Left cardiac atrium (tissue), 4 donors: ENCODE measurements around the gene SLC12A3. TPM values are rescaled to one million over a fixed set of nuclear protein-coding genes. Genes with fewer than 3 reads are reported as not detected.
"Not testable (repeated sequence)": the region's sequence is repeated elsewhere in the genome, so short reads cannot be mapped to it uniquely, and the experiment has no call there.

Experiments
- ATAC-seq, 2 donors: fragments of 200-7000 bp; cut with Tn5 transposase; one replicate each; pipeline ENCODE4 v1.9.1; 2020; ENCODE audit warnings: mild to moderate bottlenecking in 2 of 2, moderate library complexity in 2 of 2
- DNase-seq: peaks from one replicate; pipeline ENCODE4 v3.0.0-alpha.2; 2020
- intact Hi-C, 2 donors: fragments of 100-400 bp; cut with DNase I; formaldehyde crosslinking; loops; one replicate each; pipeline versions ENCODE4 v1.14.1 to v1.15.1; 2022 to 2023
- total RNA-seq, 2 donors: library from RNA; stranded (reverse); fragmentation: NEBNext Ultra II Directional; extraction: Animal tissue kit (Norgen Biotek cat#: 25700); gene quantifications; one replicate each; pipeline ENCODE4 v1.2.1, GENCODE V29; 2021
- donor health status: DM: no; HTN: yes; CAD: no.
- donor health status: DM: no; HTN: yes; CAD: no; lungs with severe emphysema.
- donor health status: DM: yes; HTN: yes; CAD: no.
- donor health status: Dilated cardiomyopathy.

Gene SLC12A3
- total RNA-seq, 2 donors from 2014 or later, result not detected

DNA sequence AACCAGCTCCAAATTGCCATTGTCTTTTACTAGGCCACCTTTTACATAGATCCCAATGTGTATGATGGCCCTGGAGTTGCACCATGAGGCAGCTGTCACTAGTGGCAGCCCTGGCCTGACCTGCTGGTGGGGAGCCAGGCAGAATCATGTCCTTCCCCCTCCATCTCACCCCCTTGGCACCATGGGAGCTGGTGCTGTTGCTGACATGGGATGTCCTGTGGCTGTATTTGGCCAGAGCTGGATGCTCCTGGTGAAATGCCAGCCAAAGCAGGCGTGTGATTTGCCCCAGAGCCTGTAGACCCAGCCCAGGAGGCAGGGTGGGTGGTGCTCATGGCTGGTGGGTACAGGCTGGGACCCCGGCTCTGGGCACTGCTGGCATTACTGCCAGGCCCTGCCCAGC lies 18.6 kb downstream of the SLC12A3 start:
- DNase-seq (no peak), ATAC-seq (no peak)
- intact Hi-C loops, result no loop called here

DNA sequence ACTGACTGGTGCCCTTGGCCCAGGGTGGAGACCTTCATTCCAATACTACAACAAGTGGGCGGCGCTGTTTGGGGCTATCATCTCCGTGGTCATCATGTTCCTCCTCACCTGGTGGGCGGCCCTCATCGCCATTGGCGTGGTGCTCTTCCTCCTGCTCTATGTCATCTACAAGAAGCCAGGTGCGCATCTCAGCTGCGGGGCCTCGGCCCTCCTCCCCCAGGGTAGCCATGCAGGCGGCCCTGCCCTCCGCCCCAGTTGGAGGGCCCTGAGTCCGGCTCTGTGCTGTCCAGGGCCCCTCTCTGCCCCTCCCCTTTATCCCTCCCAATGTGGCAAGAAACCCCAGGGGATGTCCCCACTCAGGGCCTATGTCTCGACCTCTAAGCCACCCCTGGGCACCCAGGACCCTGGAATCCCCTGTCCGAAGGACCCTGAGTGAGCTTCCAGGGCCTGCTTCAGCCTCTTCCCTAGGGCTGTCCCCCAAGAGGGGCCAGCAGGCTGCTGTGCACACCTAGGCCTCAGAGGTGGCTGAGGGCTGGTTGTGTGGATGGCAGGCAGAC lies 19.1 kb downstream of the SLC12A3 start:
- intact Hi-C loops, result no loop called here
- DNase-seq, result no peak
- no peak for ATAC-seq

GRCh38 chr16:56884929-56885328 lies 19.9 kb downstream of the SLC12A3 start:
- DNase-seq, intact Hi-C loops, ATAC-seq: not testable (repeated sequence)

DNA sequence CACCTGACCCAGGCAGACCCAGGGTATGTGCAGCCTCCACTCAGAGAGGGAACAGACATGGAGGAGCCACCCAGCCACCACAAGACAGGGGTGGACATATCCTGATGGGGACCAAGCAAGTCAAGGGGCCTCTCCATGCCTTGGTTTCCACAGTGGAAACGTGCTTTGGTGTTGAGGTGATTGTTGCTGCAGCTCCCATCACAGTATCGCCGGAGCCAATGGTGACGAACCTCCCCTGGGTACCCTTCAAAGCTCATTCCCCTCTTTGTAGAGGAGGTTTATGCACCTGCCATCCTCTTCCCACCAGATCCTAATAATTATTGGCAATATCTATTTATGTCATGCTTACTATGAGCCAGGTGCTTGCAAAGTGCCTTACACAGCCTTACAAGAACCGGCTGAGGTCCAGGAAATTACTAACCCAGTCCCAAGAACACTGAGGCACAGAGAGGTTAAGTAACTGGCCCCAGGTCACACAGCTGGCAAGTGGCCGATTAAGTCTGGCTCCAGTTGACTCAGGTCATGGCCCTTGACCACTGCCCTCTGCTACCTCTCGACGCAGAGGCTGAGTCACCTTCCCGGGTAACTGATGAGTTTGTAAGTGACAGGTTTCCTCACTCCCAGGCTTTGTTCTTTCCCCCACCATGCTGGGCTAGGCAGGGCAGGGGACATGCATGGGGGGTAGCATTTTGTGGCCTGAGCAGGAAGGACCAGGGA lies 20.6 kb downstream of the SLC12A3 start:
- intact Hi-C loops, result no loop called here
- no peak for DNase-seq
- ATAC-seq, result no peak

DNA sequence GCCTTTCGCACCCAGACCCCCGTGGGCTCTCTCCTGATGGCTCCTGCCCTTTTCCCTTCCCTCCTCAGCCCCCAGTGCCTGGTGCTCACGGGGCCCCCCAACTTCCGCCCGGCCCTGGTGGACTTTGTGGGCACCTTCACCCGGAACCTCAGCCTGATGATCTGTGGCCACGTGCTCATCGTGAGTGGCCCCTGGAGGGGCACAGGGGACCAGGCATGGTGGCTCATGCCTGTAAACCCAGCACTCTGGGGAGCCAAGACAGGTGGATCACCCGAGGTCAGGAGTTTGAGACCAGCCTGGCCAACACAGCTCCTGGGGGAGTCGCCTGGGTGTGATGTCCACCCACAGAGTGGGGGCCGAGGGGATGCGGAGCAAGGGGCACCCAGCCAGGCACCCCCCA lies 21.3 kb downstream of the SLC12A3 start:
- DNase-seq (no peak), ATAC-seq (no peak)
- intact Hi-C loops, result no loop called here

DNA sequence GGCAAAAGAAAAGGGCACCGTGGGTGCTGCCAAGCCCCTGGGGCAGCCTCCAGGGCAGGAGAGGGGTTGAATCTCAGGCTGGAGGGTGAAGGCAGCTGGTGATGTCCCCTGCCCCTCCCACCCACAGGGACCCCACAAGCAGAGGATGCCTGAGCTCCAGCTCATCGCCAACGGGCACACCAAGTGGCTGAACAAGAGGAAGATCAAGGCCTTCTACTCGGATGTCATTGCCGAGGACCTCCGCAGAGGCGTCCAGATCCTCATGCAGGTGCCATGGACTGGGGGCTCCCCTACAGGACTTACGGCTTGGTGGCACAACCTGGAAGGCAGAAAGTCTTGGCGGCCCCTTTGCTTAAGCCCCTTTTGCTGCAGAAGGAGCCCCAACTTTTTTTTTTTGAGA lies 21.8 kb downstream of the SLC12A3 start:
- intact Hi-C loops, result no loop called here
- ATAC-seq, result no peak
- no peak for DNase-seq

GRCh38 chr16:56888806-56889205 lies 23.8 kb downstream of the SLC12A3 start:
- no peak for ATAC-seq
- DNase-seq, result no peak
- intact Hi-C loops, result no loop called here

GRCh38 chr16:56889206-56889605 lies 24.2 kb downstream of the SLC12A3 start:
- ATAC-seq (no peak), DNase-seq (no peak)
- intact Hi-C loops, result no loop called here

DNA sequence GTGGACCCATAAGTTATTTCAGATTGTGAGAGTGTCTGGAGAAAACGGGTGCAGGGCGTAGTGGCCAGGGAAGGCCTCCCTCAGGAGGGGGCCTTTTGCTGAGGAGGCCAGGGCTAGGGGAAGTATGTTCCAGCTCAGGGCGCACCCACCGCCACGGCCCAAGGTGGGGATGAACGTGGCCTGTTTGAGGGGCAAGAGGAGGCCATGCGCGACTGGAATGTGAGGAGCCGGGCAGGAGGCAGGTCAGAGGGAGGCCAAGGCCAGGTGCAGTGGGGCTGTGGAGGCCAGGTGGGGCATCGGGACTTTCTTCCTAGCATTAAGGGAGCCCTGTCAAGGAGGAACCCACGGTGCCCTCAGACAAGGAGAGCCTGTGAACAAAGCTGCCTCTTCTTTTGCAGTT lies 26.7 kb downstream of the SLC12A3 start:
- ATAC-seq, result no peak

GRCh38 chr16:56892705-56893104 lies 27.7 kb downstream of the SLC12A3 start:
- ATAC-seq (no peak), DNase-seq (no peak)
- intact Hi-C loops, result no loop called here

More for the DNA sequence above, 26.7 kb downstream of the SLC12A3 start:
- DNase-seq, result no peak
- intact Hi-C loops, result no loop called here

DNA sequence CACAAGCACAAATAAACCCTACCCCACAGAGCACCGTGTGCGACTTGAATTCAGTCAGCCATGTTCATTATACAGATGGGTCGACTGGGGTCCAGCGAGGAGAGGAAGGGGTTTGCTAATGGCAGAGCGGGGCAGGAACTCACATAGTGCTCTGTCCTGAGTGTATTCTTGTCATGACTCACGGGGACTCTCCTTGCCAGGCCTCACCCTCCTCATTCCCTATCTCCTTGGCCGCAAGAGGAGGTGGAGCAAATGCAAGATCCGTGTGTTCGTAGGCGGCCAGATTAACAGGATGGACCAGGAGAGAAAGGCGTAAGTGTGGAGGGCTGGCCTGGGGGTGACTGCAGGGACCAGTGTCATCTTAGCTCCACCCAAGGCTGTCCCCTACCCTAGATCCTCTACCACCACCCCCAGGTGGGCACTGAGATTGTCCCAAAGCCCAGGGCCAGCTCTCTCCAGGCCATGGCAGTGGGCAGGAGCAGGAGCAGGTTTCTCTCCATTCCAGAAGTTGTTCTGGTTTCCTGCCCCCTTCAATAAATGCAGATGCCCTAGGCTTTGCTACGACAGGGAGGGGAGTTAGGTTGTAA lies 29.4 kb downstream of the SLC12A3 start:
- DNase-seq, result no peak
- intact Hi-C loops, result no loop called here
- no peak for ATAC-seq

GRCh38 chr16:56895813-56896212 lies 30.8 kb downstream of the SLC12A3 start:
- no peak for ATAC-seq
- intact Hi-C loops, result no loop called here
- DNase-seq, result no peak

- DNase-seq (no peak), ATAC-seq (no peak)
- intact Hi-C loops, result no loop called here
Observed at GRCh38 chr16:56896244-56896643, 31.2 kb downstream of the SLC12A3 start.

DNA sequence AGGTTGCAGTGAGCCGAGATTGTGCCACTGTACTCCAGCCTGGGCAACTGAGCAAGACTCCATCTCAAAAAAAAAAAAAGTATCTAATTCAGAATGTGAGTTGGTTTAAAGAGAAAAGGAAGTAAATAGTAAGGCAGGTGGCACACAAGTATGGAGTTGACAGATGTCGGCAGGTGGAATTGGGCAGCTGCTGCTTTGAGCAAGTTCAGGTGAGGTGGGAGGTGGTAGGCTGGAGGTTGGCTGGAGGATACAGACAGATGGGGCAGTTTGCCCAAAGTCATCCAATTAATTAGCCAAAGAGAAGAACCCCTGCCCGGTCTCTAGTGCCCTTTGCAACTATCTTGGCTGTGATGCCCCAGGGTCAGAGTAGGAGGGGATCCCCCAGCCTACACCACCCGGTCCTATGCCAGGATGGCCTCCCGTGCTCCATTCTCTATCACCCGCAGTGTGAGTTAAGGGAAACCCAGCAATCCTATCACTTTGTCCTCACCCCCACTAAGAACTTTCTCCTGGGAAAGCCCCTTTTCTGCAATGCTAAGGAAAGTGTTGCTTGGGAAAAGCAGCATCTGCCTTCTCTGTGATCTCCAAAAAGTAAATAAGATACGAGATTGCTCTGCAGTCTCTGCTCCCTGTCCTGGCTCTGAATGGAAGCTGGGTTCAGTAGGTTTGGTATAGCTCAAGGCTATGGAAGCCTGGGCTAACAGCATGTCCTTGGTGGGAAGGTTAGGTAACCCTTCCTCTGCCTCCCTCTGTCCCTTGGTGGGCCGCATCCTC lies 32.2 kb downstream of the SLC12A3 start:
- no peak for ATAC-seq
- intact Hi-C loops, result no loop called here
- DNase-seq, result no peak

GRCh38 chr16:56898847-56899246 lies 33.8 kb downstream of the SLC12A3 start:
- no peak for ATAC-seq
- no peak for DNase-seq
- intact Hi-C loops, result no loop called here

- ATAC-seq (no peak), DNase-seq (no peak)
- intact Hi-C loops, result no loop called here
Observed at GRCh38 chr16:56903866-56904265, 38.9 kb downstream of the SLC12A3 start.

- intact Hi-C loops, result no loop called here
- no peak for ATAC-seq
- DNase-seq, result no peak
Observed at GRCh38 chr16:56907401-56907800, 42.4 kb downstream of the SLC12A3 start.

DNA sequence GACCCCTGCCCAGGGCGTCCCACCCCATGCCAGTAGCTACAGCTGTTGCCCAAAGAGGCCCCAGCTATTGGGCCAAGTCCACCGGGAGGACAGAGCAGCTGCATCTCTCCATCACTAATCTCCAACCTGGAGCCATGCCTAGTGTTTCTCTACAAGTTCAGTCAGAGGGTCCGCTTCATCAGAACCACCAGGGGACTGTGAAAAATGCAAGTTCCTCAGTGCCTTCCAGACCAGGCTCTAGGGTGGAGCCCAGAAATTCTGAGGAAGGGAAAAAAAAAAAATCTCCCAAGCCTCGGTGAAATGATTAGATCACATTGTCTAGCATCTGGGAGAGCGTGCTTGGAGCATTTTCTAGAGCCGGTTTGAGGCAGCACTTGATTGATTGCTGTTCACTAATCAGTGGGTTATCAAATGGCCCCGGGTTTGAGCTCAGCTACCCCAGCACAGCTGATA lies 44.5 kb downstream of the SLC12A3 start:
- DNase-seq (no peak), ATAC-seq (no peak)
- intact Hi-C loops, result no loop called here

- no peak for ATAC-seq
- intact Hi-C loops, result no loop called here
- DNase-seq, result no peak
Observed at GRCh38 chr16:56910112-56910511, 45.1 kb downstream of the SLC12A3 start.
